Superior temporal gyrus (tissue), 1 donor: ENCODE results near the gene RPTOR.
"Not testable (repeated sequence)": the region's sequence is repeated elsewhere in the genome, so short reads cannot be mapped to it uniquely, and the experiment has no call there.

Experiments
- DNase-seq: peaks from one replicate; pipeline ENCODE4 v3.0.0-alpha.2; 2016; ENCODE audit errors: extremely low spot score

RPTOR gene

DNA sequence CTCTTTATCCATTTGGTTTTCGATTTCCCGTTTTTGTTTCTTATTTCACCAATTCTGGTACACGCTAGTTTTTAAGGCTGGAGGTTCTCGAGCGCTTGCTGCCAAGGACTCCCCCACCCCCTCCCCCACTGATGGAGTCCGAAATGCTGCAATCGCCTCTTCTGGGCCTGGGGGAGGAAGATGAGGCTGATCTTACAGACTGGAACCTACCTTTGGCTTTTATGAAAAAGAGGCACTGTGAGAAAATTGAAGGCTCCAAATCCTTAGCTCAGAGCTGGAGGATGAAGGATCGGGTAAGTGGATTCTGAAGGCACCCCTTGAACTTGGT, 825 bp downstream of the RPTOR start:
- DNase-seq: no peak

DNA sequence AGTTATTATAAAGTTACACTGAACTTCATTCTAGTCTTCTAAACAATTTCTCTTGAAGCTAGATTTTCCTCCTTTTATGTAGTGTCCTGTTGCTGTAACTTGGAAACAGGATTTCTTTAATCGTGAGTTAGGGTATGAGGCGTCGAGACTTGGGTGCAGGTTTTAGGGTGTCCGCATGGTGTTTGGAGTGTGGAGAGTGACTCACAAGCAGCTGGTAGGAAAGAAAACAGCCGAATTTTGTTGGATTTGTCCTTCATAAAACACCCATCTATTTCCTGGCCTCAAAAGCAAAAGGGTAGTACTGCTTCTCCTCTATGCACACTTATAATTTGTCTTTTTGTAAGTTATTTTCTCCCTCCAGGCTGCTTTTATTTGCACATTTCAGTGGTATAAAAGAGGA, 1.6 kb downstream of the RPTOR start:
- no peak for DNase-seq

DNA sequence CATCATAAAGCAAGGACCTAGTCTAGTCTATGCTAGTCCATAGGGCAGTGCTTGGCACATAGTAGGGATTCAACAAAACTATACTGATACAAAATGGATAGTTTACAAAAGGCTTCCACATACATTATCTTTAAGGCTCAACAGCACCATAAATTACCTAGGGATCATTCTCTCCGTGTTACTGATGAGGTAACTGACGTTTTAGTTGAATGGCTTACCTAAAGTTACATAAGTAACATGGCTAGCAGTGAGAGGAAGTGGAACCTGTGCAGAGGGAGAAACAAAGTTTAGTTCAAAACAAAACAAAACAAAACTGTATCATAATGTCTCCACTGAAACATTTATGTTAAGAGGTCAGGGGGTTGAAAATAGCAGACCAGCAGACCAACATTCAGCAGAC, 7.9 kb downstream of the RPTOR start:
- DNase-seq: no peak

DNA sequence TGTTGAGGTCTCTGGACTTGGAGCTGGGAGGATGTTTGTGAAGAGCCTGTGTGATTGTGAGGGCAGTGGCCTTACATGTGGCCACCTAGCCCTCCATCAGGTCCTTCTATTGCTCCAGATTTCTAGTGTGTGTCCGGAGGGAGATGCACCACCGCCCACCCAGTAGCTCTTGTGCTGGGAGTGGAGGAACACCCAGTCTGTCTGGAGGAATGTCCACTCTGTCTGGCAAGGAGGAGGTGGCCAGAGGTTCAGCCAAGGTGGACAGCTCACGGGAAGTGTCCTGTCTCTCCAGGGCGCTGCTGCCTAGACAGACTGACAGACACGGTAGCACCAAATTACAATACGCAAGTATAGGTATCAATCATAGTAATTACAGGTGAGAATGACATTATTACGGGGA, 10.6 kb downstream of the RPTOR start:
- no peak for DNase-seq

- no peak for DNase-seq
Measured at GRCh38 chr17:80558046-80558445, 13.4 kb downstream of the RPTOR start.

DNA sequence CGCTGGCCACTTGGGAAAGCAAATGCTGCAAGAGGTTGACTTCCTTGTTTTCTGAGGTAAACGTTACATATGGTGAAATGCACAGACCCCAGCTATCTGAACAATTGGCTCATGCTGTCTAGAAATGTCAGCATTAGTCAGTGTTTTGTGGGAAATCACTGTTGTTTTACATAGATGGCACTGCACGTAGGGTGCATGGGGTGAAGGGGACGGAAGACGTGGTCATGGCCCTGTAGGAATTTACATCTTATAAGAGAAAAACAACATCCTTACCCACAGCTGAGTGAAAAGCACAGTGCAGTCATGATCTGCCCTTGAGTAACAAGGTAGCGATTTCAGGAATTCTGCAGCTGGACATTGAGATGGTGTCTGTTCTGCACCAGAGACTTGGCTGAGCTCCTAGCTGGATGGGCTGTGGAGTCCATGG, 15.2 kb downstream of the RPTOR start:
- DNase-seq: no peak

- DNase-seq: no peak
Measured at GRCh38 chr17:80561541-80562114, 17.0 kb downstream of the RPTOR start.

DNA sequence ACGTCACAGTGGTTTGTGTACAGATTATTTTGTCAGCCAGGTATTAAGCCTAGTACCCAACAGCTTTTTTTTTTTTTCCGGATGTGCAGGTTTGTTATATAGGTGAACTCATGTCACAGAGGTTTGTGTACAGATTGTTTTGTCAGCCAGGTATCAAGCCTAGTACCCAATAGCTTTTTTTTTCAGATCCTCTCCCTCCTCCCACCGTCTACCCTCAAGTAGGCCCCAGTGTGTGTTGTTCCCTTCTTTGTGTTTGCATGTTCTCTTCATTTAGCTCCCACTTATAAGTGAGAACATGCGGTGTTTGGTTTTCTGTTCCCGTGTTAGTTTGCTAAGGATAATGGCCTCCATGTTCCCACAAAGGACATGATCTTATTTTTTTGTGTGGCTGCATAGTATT, 19.9 kb downstream of the RPTOR start:
- no peak for DNase-seq

DNA sequence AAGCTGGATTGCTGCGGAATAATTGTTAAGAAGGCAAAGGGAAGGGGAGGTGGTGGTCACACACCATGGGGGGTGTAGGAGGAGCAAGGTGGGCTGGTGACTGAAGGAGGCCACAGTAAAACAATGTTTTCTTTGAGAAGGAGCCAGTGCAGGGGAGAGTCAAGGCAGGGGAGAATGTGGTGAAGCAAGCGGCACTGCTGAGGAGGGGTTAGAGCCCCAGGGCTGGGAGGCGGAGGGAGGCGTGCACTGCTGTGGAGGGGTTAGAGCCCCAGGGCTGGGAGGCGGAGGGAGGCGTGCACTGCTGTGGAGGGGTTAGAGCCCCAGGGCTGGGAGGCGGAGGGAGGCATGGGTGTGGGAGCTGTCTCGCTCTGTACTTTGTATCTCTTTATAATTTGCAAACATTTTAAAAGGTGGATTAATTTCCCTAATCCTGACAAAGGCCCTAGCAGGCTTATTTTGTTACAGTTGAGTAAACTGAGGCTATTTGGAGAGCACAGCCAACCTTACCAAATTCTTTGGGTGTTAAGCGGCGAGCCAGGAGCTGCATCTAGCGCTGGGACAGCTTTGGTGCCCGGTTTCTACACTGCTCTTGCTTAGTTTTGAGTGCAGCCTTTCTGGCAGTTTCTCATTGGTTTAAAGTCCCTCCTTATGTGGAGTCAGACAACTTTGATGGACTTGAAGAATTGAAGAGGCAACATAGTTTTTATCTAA, 20.9 kb downstream of the RPTOR start:
- no peak for DNase-seq

DNA sequence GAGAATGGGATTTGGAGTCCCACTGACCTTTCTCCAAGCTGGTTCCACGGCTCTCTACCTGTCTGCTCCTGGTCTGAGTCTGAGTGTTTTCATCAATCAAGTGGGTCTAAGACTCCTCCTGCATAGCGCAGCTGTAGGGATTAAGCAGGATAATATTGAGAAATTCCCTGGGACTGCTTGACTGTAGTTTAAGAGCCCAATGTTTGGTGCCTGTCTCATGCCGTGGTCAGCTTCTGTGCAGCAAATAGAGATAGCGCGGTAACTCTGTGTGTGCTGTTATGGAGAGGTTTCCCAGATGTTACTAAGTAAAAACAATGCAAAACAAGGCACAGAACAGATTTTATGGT, 21.4 kb downstream of the RPTOR start:
- no peak for DNase-seq

GRCh38 chr17:80568246-80568645, 23.6 kb downstream of the RPTOR start:
- no peak for DNase-seq

DNA sequence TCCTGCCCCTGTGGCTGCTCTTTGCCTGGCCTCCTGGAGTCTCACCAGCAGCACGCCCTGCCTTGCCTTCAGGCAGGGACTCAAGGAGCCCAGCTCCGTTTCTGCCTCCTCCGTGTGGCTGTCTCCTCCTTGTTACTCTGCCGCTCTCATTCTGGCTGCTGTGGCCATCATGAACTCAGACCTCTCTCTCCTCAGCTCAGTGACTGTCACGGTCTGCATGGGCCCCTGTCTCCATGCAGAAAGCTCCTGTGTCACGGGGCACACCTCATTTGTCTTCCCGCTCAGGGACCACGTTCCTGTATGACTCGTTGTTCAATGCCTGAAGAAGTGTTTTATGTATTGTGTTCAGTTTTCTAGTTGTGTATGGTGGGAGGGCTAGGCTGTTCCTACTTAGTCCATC, 25.3 kb downstream of the RPTOR start:
- no peak for DNase-seq

- no peak for DNase-seq
Measured at GRCh38 chr17:80573701-80574100, 29.1 kb downstream of the RPTOR start.

DNA sequence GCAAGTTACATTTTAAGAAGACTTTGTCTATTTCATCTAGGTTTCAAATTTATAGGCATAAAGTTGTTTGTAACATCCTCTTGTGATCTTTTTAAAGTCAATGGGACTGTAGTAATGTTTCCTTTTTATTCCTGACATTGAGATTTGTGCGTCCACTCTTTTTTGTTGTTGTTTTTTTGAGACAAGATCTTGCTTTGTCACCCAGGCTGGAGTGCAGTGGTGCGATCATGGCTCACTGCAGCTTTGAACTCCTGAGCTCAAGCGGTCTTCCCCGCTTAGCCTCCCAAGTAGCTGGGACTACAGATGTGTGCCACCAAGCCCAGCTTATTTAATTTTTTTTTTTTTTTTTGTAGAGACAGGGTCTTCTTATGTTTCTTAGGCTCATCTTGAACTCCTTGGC, 29.9 kb downstream of the RPTOR start:
- no peak for DNase-seq

DNA sequence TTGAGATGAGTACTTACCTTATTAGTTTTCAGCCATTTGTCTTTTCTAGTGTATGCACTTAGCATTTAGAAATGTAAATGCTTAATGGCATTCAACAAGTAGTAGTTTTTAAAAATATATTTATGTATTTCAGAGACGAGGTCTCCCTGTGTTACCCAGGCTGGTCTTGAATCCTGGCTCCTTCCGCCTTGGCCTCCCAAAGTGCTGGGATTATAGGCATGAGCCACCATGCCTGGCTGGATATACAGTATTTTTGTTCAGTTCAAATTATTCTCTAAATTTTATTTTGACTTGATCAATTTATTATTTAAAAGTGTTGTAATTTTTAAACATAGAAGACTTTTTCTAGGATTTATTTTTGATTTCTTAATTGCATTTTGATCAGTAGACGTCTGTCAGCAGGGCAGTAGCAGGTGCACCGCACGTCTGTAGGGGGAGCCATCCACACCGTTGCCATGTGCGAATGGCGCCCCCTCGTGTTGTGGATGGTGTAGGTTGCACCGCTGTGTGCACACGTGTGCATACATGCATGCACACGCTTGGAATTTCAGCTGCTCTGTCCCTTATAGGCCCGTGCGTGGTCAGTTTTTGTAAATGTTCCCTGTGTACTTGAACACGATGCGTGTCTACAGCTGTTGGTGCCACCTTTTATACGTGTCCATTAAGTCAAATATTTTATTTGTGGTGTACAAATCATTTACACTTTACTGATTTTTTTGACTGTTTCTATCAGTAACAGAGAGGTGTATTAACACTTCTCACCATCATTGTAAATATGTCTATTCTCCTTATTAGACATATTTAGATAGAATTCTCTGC, 30.6 kb downstream of the RPTOR start:
- DNase-seq: peak; percentile 57

GRCh38 chr17:80577876-80578570, 33.4 kb downstream of the RPTOR start:
- DNase-seq: no peak

DNA sequence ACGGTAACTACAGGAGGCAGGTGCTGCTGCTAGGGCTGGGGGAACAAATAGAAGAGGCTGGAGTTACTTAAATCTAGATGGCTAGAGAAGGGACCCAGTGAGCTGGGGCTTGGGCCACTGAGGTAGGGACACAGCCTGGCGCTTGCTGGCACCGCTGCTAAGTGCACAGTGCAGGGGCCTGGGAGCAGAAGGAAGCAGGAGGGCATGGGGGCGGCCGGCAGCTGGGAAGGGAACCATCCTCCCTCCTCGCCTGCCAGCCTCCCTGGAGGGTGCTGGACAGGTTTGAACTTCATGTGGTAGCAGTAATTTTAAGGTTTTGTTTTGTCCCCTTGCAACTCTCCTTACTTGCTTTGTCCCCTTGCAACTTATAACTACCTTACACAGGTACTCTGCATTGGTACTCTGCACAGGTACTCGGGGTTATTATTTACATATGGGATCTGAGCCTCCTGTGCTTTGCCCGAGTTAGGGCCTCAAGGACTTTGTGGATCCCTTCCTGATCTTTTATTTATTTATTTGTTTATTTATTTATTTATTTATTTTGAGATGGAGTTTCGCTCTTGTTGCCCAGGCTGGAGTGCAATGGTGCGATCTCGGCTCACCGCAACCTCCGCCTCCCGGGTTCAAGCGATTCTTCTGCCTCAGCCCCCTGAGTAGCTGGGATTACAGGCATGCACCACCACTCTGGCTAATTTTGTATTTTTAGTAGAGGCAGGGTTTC, 34.2 kb downstream of the RPTOR start:
- DNase-seq: not testable (repeated sequence)

- DNase-seq: no peak
Measured at GRCh38 chr17:80582165-80582564, 37.5 kb downstream of the RPTOR start.

DNA sequence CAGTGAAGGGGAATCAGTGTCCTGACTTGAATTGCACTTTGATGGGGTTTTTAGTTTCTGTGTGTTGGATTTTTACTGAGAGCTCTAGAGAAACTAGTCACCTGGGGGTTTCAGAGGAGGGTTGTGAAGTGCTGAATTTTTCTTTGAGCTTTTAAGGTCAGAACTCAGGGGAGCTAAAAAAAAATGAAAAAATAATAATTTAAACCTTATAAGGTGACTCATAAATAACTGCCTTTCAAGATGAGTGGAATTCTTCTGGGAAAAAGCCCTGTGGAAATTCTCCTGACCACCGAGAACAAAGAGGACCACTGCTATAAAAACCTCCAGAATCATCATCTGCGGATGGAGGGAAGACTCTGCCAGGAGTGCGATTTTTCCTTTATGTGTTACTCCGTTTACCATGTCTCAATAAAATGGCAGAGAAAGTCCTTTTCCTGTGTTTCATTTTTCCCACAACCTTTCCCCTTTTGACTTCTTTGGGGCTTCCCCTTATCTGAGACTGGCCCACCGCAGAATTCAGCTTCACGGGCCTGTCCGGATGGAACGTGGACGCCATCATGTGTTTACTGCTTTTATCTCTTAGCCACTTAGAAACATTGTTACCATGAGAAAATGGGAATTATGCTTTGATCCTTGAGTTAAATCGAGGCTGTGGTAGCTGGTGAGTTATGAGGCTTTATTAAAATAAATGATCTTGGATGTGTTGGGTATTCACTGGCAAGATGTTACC, 39.7 kb downstream of the RPTOR start:
- no peak for DNase-seq

- no peak for DNase-seq
Measured at GRCh38 chr17:80585890-80586845, 41.5 kb downstream of the RPTOR start.
